Keratinocyte (primary cell): ENCODE results near the gene CDKAL1. TPM values are rescaled to one million over a fixed set of nuclear protein-coding genes. Genes with fewer than 3 reads are reported as not detected.

Source experiments
- DNase-seq: peaks from one replicate; pipeline ENCODE4 v3.0.0-alpha.2; 2011; ENCODE audit warnings: low read depth, missing footprints, low spot score
- FAIRE-seq: peaks from 2 replicates; lab custom pipeline; 2011; peaks lifted over from hg19 to GRCh38; lab: Jason Lieb, UNC
- H2AFZ ChIP-seq: 2 replicates; pipeline ENCODE4 v1.6.0; 2012; ENCODE audit warnings: low read length, control low read depth, inconsistent platforms; ENCODE audit not compliant: control insufficient read depth
- H3K27ac ChIP-seq: 2 replicates; pipeline ENCODE4 v1.5.1; 2011; ENCODE audit warnings: low read length; ENCODE audit not compliant: control insufficient read depth, insufficient read depth
- H3K27me3 ChIP-seq: 3 replicates; pipeline ENCODE4 v1.6.0; 2011; ENCODE audit warnings: low read length; ENCODE audit not compliant: control insufficient read depth, insufficient read depth; ENCODE audit errors: extremely low read depth
- H3K36me3 ChIP-seq, 2 experiments: 2 replicates in 1 of 2; 3 replicates in 1 of 2; pipeline ENCODE4 v1.5.1; 2011; ENCODE audit warnings: low read length in 2 of 2, mild to moderate bottlenecking in 1 of 2; ENCODE audit not compliant: control insufficient read depth in 2 of 2, insufficient read depth in 2 of 2; ENCODE audit errors: extremely low read depth in 1 of 2
- H3K4me1 ChIP-seq: 3 replicates; pipeline ENCODE4 v1.5.1; 2011; ENCODE audit warnings: low read length; ENCODE audit not compliant: control insufficient read depth, insufficient read depth; ENCODE audit errors: extremely low read depth
- H3K4me2 ChIP-seq: 3 replicates; pipeline ENCODE4 v1.6.0; 2011; ENCODE audit warnings: low read depth, low read length; ENCODE audit not compliant: control insufficient read depth, insufficient read depth; ENCODE audit errors: extremely low read depth
- H3K4me3 ChIP-seq, 3 experiments: fragments of 200-600 bp in 1 of 3; sonication (generic) in 1 of 3; 2 replicates in 2 of 3; 3 replicates in 1 of 3; pipeline ENCODE4 v1.5.1; 2011 to 2016; ENCODE audit warnings: low read length in 3 of 3, mild to moderate bottlenecking in 3 of 3, control low read depth in 2 of 3, inconsistent platforms in 1 of 3, low read depth in 1 of 3, mixed read lengths in 1 of 3, mixed run types in 1 of 3, moderate library complexity in 1 of 3; ENCODE audit not compliant: control insufficient read depth in 2 of 3, insufficient read depth in 2 of 3; ENCODE audit errors: extremely low read depth in 1 of 3
- H3K79me2 ChIP-seq: 2 replicates; pipeline ENCODE4 v1.6.0; 2012; ENCODE audit warnings: low read length; ENCODE audit not compliant: control insufficient read depth, insufficient read depth
- H3K9ac ChIP-seq: 3 replicates; pipeline ENCODE4 v1.6.0; 2011; ENCODE audit warnings: low read length; ENCODE audit not compliant: control insufficient read depth, insufficient read depth; ENCODE audit errors: extremely low read depth
- H3K9me1 ChIP-seq: 3 replicates; pipeline ENCODE4 v1.6.0; 2011; ENCODE audit warnings: low read length; ENCODE audit not compliant: control insufficient read depth, insufficient read depth; ENCODE audit errors: extremely low read depth
- H3K9me3 ChIP-seq: 2 replicates; pipeline ENCODE4 v1.5.1; 2012; ENCODE audit warnings: low read depth, low read length; ENCODE audit not compliant: control insufficient read depth
- H4K20me1 ChIP-seq: 3 replicates; pipeline ENCODE4 v1.6.0; 2011; ENCODE audit warnings: low read length; ENCODE audit not compliant: control insufficient read depth, insufficient read depth; ENCODE audit errors: extremely low read depth
- EZH2 ChIP-seq: IDR thresholded peaks from one replicate; pipeline ENCODE4 v1.6.1; 2012; ENCODE audit warnings: inconsistent platforms, mild to moderate bottlenecking, low read length, moderate library complexity
- dilution Hi-C: fragments of 300-500 bp; cut with MboI; formaldehyde crosslinking; loops from one replicate; pipeline ENCODE4 v1.7.0; 2020; ENCODE audit warnings: low sequenced_read_pairs; ENCODE audit not compliant: extremely low pct_ligation_motif_present
- polyA plus RNA-seq, 5 experiments: library from polyadenylated mRNA; depleted of rRNA in 3 of 5; stranded (reverse) in 3 of 5; stranded (forward) in 1 of 5; unstranded in 1 of 5; fragments of >200 nt; gene quantifications; 1 replicate in 1 of 5; 2 replicates in 3 of 5; 3 replicates in 1 of 5; pipeline versions ENCODE4 v1.2.1 to v1.2.3, GENCODE V29; 2011 to 2012; ENCODE audit warnings: missing spikeins in 2 of 5, low read depth in 1 of 5, low replicate concordance in 1 of 5
- TF ChIP-seq, protein P1 (sequence below), 3 experiments: IDR thresholded peaks in 1 of 3; conservative IDR thresholded peaks in 1 of 3; optimal IDR thresholded peaks in 1 of 3; 2 replicates in 2 of 3; 3 replicates in 1 of 3; pipeline versions ENCODE3 to v1.5.1; 2011; ENCODE audit warnings: low read length in 3 of 3, mild to moderate bottlenecking in 3 of 3, moderate library complexity in 2 of 3, control low read depth in 1 of 3, inconsistent platforms in 1 of 3; ENCODE audit not compliant: insufficient read depth in 2 of 3; ENCODE audit errors: extremely low read depth in 1 of 3

Gene CDKAL1
- polyA plus RNA-seq, 1 donor (not counting 4 experiments of a cell fraction or from before 2014, with no cell fraction given): 5.6 TPM

DNA sequence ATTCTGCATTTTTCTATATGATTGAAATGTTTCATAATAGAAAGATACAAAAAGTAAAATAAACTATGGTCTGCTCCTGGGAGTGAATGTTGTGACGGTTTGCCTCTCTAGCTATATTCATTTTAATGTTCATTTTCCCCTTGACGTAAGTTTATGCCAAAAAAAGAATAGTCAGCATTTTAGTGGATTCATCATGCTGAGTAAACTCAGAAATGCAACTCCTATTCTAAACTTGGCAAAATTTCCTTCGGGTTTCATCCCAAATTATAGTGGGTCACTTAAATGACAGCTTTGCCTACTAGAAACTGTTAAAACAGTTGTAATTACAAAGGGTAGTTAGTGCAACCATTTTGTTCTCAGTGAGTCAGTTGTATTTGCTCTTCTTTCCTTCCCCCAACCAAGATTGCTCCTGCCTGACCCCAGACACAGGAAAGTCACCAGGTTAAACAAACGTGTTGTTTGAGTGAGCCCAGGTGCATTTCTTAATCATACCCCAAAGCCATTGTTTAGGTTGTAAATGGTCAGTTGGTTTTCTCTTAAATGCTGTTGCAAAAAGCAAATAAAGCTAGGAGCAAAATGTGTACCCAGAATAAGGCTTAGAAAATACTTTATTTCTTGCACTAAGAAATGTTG lies 577.0 kb downstream of the CDKAL1 start:
- Histone ChIP-seq H3K27me3 (no peaks in the 10 kb centered on the region), H3K36me3 (no peaks in the 10 kb centered on the region), H3K4me2 (no peak overlapping the region), H3K79me2 (no peaks in the 10 kb centered on the region), H4K20me1 (no peaks in the 10 kb centered on the region), H3K27ac (no peak overlapping the region), H3K9me3 (no peaks in the 10 kb centered on the region), H2AFZ (peak overlapping the region; percentile 12), H3K4me1 (peaks cover 11% of the 10 kb centered on the region), H3K4me3 (no peak overlapping the region), H3K9me1 (no peaks in the 10 kb centered on the region), H3K9ac (no peak overlapping the region)
- FAIRE-seq (no peak), DNase-seq (no peak)
- TF ChIP-seq EZH2: no peak
- TF ChIP-seq, protein P1, sequence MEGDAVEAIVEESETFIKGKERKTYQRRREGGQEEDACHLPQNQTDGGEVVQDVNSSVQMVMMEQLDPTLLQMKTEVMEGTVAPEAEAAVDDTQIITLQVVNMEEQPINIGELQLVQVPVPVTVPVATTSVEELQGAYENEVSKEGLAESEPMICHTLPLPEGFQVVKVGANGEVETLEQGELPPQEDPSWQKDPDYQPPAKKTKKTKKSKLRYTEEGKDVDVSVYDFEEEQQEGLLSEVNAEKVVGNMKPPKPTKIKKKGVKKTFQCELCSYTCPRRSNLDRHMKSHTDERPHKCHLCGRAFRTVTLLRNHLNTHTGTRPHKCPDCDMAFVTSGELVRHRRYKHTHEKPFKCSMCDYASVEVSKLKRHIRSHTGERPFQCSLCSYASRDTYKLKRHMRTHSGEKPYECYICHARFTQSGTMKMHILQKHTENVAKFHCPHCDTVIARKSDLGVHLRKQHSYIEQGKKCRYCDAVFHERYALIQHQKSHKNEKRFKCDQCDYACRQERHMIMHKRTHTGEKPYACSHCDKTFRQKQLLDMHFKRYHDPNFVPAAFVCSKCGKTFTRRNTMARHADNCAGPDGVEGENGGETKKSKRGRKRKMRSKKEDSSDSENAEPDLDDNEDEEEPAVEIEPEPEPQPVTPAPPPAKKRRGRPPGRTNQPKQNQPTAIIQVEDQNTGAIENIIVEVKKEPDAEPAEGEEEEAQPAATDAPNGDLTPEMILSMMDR (optimal IDR thresholded peaks at IDR 0.05 in 1 of 3, IDR thresholded peaks at IDR 0.05 in 1 of 3, conservative IDR thresholded peaks at IDR 0.05 in 1 of 3; ENCODE audit: extremely low read depth in 1 of 3, insufficient read depth in 2 of 3, low read length in 3 of 3): no peak
- dilution Hi-C loops: no loop called here

GRCh38 chr6:21115111-21115510 lies 580.9 kb downstream of the CDKAL1 start:
- H3K27me3 ChIP-seq: no peaks in the 10 kb centered on the region
- H3K9me1 ChIP-seq: no peaks in the 10 kb centered on the region
- DNase-seq: no peak
- no peaks in the 10 kb centered on the region for H3K9me3 ChIP-seq
- TF ChIP-seq EZH2: no peak
- TF ChIP-seq, protein P1 (optimal IDR thresholded peaks at IDR 0.05 in 1 of 3, IDR thresholded peaks at IDR 0.05 in 1 of 3, conservative IDR thresholded peaks at IDR 0.05 in 1 of 3; ENCODE audit: extremely low read depth in 1 of 3, insufficient read depth in 2 of 3, low read length in 3 of 3): no peak
- no peaks in the 10 kb centered on the region for H3K79me2 ChIP-seq
- no peak overlapping the region for H2AFZ ChIP-seq
- peaks cover 2% of the 10 kb centered on the region for H3K4me1 ChIP-seq
- no peak for FAIRE-seq
- dilution Hi-C loops: no loop called here
- no peak overlapping the region for H3K27ac ChIP-seq
- H3K36me3 ChIP-seq: no peaks in the 10 kb centered on the region
- no peak overlapping the region for H3K9ac ChIP-seq
- H4K20me1 ChIP-seq: no peaks in the 10 kb centered on the region
- H3K4me3 ChIP-seq: no peak overlapping the region
- no peak overlapping the region for H3K4me2 ChIP-seq
